Measurements from ENCODE around the gene ALDH1L2.

- TF ChIP-seq TAF1 (IDR thresholded peaks at IDR 0.05; ENCODE audit: borderline replicate concordance, low read depth, low read length) (no peak), POLR2A (IDR thresholded peaks at IDR 0.05; ENCODE audit: low read depth, low read length) (no peak)
These were observed 26.6 kb upstream of the ALDH1L2 start for GRCh38 chr12:105110851-105111250.

Measured in GM12892 (cell line).